HG03520 (cell line): Measurements from ENCODE around the gene CLP1.
A peak's percentile ranks its signal among the peaks of the same experiment; 100 is the strongest.
"Not testable (repeated sequence)": the region's sequence is repeated elsewhere in the genome, so short reads cannot be mapped to it uniquely, and the experiment has no call there.

ENCODE experiments used
- ATAC-seq: cut with Tn5 transposase; IDR thresholded peaks from one replicate; pipeline ENCODE4 v1.9.1; 2021; ENCODE audit warnings: mild to moderate bottlenecking, moderate library complexity; ENCODE audit not compliant: unreplicated experiment

Gene CLP1

DNA sequence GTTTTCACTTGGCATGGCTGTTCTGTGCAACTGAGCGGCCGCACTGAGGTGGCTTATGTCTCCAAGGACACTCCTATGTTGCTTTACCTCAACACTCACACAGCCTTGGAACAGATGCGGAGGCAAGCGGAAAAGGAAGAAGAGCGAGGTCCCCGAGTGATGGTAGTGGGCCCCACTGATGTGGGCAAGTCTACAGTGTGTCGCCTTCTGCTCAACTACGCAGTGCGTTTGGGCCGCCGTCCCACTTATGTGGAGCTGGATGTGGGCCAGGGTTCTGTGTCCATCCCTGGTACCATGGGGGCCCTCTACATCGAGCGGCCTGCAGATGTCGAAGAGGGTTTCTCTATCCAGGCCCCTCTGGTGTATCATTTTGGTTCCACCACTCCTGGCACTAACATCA, 2.1 kb downstream of the CLP1 start:
- ATAC-seq: no peak

DNA sequence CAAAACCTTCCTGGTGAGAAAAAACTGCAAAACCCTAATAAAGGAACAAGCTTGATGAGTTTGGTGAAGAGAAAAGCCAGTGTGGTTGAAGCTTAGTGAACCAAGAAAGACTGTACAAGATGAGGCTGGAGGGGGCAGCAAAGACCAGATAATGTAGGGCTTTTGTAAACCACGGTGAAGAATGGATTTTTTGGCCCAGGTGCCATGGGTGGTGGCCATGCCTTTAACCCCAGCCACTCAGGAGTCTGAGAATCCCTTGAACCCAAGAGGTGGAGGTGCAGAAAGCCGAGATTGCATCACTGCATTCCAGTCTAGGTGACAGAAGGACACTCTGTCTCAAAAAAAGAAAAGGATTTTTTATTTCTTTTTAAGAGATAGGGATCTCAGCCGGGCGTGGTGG, 5.3 kb downstream of the CLP1 start:
- no peak for ATAC-seq

DNA sequence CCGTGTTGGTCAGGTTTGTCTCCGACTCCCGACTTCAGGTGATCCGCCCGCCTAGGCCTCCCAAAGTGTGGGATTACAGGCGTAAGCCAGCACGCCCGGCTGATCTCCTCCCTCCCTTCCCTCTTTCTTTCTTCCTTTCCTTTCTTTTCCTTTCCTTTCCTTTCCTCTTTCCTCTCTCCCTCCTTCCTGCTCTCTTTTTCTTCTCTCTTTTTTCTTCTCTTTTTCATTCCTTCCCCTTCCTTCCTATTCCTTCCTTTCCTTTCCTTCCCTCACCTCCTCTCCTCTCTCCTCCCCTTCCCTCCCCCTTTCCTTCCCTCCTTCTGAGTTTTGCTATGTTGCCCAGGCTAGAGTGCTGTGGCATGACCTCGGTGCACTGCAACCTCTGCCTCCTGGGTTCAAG, 6.4 kb downstream of the CLP1 start:
- ATAC-seq: no peak

DNA sequence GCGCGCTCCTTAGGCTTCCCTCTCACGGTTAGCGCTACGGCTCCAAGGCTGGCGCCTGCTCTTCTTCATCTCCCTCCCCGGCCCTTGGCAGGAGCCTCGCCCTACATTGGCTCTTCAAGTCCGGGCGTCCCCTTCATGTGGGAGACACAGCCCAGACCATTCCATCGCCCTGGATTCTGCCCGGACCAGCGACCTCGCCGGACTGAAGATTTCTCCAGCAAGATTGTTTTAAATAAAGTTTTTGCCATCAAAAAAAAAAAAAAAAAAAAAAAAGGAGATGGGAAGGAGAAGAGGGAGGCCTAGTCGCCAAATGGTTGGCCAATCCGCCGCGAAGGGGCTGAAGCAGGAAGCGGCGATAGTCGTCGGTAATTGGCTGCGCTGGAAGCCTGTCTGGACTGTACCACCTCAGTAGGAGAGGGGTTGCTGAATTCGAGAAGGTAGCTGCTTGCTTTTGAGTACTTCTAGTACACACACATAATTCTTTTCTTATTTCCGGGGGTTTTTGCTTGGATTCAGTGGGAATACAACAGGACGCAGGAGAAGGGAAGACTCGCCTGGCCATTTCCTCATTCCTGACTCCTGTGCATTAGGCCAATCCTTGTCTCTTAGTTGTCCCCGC, 9.7 kb downstream of the CLP1 start:
- peak; percentile 46 for ATAC-seq

DNA sequence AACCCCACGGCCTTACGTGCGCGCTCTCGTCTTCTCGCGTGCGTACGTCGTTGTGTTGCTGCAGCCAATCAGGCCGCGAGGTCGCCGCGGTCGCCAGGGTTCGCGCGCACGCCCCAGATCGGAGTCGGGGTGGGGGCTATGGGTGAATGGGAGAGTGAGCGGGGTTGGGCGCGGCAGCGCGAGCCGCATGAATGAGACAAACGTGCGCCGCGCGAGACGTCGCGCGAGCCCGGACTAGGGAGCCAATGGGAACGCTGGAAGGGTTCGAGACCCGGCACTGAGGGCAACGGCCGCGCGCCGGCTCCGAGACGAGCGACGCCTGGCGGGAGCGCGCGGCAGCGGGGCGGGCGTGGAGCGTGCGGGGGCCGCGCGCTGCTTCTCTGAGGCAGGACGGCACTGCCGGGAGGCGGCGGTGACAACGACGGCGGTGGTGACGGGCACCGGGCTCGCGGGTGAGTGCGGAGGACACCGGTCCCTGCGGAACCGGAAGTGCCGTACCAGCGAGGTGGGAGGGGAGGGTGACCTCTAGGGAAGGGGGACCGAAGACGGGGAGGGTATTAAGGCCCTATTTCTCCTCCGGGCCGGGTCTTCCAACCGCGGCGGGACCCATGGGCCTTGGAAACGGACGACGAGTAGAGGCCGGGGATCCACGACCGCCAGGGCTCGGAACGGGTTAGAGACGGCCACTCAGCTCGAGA, 10.3 kb downstream of the CLP1 start, which contains the start of gene ZDHHC5:
Gene ZDHHC5, plus strand, starts transcription at position 379 of the 698 bp plus-strand sequence. CDS start 4,977 bp downstream, outside the sequence.
- peak; percentile 83 for ATAC-seq

DNA sequence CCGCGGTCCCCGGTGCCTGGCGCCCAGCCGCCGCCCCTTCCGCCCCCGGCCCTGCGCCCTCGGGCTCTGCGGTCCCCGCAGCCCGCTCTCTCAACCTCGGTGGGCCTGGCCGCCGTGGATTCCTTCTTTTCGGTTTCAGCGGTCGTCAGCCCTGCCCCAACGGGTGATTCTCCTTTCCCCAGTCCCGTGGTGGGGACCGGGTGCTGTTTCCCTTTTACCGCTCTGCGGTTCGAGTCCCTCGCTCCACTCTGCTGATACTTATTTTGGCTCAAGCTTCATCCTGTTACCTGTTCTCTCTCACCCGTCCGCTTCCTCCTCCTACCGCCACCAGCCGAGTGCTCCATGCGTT, 10.8 kb downstream of the CLP1 start:
- peak; percentile 4 for ATAC-seq

DNA sequence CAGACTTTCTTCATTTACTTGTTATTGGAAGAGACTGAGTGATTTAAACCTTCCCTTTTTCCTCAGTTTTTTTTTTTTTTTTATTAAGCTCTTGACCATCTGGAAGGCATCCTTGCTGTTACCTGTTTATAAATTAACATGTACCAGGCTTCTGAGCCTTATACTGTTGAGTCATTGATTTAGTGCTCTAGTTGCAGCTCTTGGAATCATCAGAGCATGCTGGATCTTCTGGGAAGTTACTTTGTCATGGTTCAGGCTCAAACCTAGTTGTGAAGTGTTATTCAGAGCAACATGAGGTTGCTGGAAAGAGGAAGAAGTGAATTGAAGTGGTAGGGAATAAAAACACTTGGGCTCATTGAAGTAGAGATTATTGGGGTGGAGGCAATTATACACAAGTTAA, 16.7 kb downstream of the CLP1 start:
- ATAC-seq: no peak

DNA sequence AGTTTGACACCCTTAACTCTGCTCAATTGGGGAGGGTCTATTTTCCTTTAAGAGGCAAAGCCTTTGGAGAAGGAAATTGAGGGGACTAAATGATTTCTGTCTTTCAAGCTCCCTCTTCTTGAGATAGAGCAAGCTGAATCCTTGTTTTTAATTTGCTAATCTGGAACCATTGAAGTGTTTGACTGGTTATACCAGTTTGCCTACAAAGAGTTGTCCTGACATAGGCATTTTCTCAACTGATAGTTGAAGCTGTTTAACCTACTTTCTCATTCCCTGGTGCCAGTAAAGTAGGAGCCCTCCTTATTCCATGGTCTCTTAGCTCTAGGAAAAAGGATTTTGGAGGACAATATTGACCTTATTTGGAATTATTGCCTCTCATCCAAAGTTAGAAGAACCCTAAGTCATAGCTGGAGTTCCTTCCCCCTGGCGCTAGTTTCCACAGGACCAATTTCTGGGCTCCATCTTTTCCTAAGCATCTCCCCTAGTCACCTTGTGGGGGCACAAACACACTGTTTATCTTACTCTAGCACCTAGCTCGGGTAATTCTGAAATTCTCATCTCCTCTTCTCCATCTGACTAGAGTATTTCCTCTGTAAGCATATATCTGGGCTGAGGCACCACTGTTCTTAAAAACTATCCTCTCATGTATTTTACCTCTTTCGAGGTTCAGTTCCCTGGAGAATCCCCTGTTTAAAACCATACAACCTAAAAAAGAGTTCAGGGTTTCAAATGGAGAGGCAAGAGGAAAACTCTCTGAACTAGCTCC, 17.8 kb downstream of the CLP1 start:
- no peak for ATAC-seq

DNA sequence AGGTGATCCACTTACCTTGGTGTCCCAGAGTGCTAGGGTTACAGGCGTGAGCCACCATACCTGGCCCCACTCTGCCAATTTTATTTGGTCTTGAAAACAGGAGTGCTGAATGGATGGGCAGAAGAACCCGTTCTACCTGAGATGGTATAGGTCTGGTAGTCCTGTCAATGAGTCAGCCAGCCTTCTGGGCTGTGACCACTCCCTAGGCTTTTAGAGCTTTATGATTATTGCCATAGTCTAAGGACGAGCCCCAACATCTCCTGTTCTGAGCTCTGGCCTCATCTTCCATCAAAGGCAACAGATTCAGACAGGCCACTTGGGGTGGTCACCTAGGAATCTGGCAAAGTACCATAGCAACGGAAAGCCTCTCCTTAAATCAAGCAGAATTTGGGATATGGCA, 21.8 kb downstream of the CLP1 start:
- no peak for ATAC-seq

DNA sequence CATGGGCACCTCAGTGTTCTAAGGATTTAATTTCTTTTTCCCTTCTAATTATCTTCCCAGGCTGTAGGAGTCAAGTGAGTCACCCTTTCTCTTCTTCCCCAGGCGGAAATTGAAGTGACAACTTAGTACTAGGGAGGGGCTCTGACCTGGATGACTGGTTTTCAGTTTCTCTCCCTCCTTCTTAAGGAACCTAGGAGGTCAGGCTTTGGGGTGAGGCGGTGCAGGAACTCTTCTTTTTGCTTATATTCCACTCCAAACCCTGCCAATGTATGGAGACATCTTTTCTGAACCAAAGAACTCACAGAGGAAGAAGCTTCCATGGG, 23.0 kb downstream of the CLP1 start:
- no peak for ATAC-seq

DNA sequence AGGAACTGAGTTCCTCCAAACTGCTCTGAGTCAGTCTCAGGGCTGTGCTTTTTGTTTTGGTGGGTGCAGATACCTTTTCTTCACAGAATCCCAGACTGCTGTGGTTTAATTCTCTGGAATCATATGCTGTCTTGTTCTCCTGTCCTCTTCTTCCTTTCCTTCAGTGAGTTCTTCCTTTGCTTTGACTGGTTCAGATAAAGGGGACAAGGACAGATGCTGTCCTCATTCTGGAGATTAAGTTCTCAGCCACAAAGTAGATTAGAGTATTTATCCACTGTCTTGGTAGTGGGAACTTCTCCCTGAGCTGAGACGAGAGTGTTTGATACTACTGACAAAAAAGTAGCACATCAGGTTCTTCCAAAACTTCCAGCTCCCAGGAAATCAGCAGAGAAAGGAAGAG, 23.6 kb downstream of the CLP1 start:
- ATAC-seq: no peak

DNA sequence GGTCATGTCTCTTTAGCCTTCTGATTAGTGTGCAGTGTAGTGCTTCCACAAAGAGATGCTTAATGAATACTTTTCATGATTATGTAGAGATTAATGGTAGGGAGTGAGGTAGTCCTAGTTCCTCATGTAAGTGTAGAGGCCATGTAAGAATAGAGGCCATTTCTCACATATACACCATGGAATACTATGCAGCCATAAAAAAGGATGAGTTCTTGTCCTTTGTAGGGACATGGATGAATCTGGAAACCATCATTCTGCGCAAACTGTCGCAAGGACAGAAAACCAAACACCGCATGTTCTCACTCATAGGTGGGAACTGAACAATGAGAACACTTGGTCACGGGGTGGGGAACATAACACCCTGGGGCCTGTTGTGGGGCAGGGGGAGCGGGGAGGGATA, 32.9 kb downstream of the CLP1 start:
- not testable (repeated sequence) for ATAC-seq

DNA sequence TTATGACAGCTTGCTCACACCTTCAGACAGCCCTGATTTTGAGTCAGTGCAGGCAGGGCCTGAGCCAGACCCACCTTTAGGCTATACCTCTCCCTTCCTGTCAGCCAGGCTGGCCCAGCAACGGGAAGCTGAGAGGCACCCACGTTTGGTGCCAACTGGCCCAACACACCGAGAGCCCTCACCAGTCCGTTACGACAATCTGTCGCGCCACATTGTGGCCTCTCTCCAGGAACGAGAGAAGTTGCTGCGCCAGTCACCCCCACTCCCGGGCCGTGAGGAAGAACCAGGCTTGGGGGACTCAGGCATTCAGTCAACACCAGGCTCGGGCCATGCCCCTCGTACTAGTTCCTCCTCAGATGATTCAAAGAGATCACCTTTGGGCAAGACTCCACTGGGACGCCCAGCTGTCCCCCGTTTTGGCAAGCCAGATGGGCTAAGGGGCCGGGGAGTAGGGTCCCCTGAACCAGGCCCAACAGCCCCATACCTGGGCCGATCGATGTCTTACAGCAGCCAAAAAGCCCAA, 41.3 kb downstream of the CLP1 start:
- ATAC-seq: no peak

DNA sequence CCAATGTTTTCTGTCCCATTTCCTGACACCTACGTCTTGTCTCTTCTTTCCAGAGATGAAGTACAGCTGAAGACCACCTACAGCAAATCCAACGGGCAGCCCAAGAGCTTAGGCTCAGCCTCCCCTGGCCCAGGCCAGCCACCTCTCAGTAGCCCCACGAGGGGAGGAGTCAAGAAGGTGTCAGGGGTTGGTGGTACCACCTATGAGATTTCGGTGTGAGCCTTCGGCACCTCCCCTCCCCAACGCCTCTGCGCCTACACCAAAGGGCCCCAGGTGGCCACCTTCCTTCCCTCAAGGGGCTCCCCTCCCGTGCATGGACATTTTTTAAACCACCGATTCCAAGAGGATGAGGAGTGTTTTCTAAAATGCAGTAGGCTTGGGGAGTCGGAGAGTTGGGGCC, 42.3 kb downstream of the CLP1 start:
- ATAC-seq: no peak

DNA sequence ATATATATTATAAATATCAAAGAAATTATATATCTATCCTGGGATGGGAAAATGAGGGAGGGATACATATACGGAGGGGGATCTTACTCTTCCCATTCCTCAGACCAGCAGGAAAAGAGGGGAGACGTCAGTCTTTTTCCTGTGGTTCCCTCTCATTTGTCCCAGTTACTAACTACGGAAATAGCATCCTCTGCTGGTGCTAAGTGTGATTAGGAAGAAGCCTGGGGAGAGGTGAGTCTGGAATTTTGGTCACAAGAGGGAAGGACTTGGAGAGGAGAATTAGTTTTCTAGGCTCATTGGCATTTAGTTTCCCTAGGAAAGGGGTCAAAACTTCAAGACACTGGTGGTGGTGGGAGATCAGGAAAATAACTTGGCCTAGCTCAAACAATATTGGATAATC, 42.9 kb downstream of the CLP1 start:
- ATAC-seq: no peak

DNA sequence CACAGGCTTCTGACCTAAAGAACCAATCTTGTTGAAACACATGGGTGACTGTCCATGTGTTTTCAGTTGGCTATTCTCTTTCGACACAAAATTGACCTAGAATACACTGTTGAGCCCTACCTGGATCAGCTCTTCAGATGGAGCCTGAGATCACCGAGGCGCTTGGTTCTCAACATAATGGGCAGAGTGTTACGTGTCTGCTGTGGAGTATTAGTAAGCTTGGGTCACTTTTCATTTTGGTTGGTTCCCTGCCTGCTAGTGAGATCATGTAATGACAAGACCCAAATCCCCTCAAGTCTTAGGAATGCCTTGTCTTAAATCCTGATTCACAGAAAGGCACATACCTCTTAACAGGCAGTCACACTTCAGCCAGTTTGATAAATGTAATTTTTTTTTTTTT, 45.8 kb downstream of the CLP1 start:
- ATAC-seq: no peak

DNA sequence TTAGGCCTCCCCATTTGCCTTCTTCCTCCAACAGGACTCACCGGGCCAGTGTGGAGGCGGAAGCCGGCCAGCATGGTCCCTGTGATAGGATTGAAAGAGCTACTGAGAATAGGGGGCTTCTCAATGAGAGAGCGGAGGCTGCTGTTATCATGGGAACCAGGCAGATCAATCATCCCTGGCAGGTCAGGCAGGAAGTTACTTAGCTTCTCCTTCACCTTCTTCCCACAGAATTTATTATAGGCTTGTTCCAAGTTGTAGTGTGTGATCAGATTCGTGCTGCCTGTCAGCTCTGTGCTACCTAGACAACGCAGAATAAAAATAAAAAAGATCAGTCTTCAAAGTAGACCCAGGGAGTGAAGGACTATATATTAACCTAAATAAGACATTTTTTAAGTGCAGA, 47.4 kb downstream of the CLP1 start:
- no peak for ATAC-seq

DNA sequence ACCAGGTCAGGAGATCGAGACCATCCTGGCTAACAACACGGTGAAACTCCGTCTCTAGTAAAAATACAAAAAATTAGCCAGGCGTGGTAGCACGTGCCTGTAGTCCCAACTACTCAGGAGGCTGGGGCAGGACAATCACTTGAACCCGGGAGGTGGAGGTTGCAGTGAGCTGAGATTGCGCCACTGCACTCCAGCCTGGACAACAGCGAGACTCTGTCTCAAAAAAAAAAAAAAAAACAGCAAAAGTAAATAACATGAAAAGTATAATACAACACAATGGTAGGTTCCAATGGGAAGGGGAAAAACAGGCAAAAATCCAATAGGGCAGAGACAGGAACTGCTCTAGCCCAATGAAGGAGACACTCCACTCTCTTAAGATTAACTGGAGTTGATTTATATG, 47.9 kb downstream of the CLP1 start:
- not testable (repeated sequence) for ATAC-seq

DNA sequence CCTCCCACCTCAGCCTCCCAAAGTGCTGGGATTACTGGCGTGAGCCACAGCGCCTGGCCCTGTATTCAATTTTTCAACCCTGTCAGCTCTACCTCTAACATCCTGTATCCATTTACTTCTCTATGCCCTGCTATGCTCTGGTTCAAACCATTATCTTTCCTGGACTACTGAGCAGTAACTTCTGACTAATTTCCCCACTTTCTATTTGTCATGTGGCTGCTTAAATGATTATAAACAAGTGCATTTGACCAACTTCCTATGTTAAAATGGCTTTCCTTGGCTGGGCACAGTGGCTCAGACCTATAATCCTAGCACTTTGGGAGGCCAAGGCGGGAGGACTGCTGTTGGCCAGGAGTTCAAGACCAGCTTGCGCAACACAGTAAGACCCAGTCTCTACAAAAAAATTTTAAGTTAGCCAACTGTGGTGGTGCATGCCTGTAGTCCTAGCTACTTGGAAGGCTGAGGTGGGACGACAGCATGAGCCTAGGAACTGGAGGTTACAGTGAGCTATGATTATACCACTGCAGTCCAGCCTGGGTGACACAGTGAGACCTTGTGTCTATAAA, 52.3 kb downstream of the CLP1 start:
- ATAC-seq: no peak
